ENCODE data around the gene MRPS35. TPM values are rescaled to one million over a fixed set of nuclear protein-coding genes. Genes with fewer than 3 reads are reported as not detected.

The MRPS35 gene
- total RNA-seq, 1 experiment from 2014 or later: 43.5 TPM

DNA sequence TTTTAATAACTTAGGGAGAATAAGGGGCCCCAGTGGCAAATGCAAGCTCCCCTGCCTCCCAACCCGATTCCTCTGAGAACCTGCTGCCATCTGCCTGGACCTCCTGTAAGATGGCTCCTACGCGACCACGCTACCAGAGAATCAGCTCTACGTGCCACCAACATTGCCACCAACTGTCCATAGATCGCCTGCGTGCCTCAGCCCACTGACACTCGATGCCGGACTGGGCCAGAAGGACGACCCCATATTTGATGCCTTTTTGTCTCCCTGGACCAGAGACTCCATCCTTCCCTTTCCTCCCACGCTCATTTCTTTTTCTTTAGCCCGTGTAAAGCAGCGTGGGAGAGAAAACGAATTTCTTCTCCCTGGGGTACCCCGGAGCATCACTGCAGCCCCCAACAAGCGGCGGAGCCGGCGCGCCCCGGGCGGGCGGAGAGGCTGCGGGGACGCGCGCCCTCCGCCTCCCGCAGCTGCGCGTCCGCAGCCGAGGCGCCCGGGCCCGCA lies 68.8 kb downstream of the MRPS35 start (continued):
- no peak for TF ChIP-seq MLX (CRISPR knock-in tag; IDR thresholded peaks at IDR 0.05)
- no peak for TF ChIP-seq TCF7 (CRISPR knock-in tag; IDR thresholded peaks at IDR 0.05; ENCODE audit: low read depth)
- 0 out of 2 replicates have a peak, but pooled peaks have one; percentile 8 for TF ChIP-seq MAX (CRISPR knock-in tag; IDR thresholded peaks at IDR 0.05)
- no peak for TF ChIP-seq FOXP4 (CRISPR knock-in tag; IDR thresholded peaks at IDR 0.05)
- TF ChIP-seq NR3C1 (CRISPR knock-in tag; conservative IDR thresholded peaks at IDR 0.05; ENCODE audit: low read depth): no peak
- TF ChIP-seq, protein P1, sequence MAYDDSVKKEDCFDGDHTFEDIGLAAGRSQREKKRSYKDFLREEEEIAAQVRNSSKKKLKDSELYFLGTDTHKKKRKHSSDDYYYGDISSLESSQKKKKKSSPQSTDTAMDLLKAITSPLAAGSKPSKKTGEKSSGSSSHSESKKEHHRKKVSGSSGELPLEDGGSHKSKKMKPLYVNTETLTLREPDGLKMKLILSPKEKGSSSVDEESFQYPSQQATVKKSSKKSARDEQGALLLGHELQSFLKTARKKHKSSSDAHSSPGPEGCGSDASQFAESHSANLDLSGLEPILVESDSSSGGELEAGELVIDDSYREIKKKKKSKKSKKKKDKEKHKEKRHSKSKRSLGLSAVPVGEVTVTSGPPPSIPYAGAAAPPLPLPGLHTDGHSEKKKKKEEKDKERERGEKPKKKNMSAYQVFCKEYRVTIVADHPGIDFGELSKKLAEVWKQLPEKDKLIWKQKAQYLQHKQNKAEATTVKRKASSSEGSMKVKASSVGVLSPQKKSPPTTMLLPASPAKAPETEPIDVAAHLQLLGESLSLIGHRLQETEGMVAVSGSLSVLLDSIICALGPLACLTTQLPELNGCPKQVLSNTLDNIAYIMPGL (CRISPR knock-in tag; IDR thresholded peaks at IDR 0.05): no peak
- TF ChIP-seq E2F1 (CRISPR knock-in tag; IDR thresholded peaks at IDR 0.05): no peak
- TF ChIP-seq ZNF423 (CRISPR knock-in tag; IDR thresholded peaks at IDR 0.05): 0 out of 2 replicates have a peak, but pooled peaks have one; percentile 31
- TF ChIP-seq, protein P2, sequence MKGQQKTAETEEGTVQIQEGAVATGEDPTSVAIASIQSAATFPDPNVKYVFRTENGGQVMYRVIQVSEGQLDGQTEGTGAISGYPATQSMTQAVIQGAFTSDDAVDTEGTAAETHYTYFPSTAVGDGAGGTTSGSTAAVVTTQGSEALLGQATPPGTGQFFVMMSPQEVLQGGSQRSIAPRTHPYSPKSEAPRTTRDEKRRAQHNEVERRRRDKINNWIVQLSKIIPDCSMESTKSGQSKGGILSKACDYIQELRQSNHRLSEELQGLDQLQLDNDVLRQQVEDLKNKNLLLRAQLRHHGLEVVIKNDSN (CRISPR knock-in tag; IDR thresholded peaks at IDR 0.05): no peak
- no peak for TF ChIP-seq TEAD4 (CRISPR knock-in tag; IDR thresholded peaks at IDR 0.05)
- TF ChIP-seq SOX15 (CRISPR knock-in tag; IDR thresholded peaks at IDR 0.05): no peak
- no peak for TF ChIP-seq ELF4 (CRISPR knock-in tag; IDR thresholded peaks at IDR 0.05; ENCODE audit: low read depth)
- no peak for TF ChIP-seq ZNF138 (CRISPR knock-in tag; conservative IDR thresholded peaks at IDR 0.05)
- peak; percentile 30; the same call in 1 of the 2 replicates for TF ChIP-seq FOXK1 (CRISPR knock-in tag; IDR thresholded peaks at IDR 0.05)
- TF ChIP-seq, protein P3, sequence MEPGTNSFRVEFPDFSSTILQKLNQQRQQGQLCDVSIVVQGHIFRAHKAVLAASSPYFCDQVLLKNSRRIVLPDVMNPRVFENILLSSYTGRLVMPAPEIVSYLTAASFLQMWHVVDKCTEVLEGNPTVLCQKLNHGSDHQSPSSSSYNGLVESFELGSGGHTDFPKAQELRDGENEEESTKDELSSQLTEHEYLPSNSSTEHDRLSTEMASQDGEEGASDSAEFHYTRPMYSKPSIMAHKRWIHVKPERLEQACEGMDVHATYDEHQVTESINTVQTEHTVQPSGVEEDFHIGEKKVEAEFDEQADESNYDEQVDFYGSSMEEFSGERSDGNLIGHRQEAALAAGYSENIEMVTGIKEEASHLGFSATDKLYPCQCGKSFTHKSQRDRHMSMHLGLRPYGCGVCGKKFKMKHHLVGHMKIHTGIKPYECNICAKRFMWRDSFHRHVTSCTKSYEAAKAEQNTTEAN (CRISPR knock-in tag; IDR thresholded peaks at IDR 0.05): no peak

GRCh38 chr12:27779920-27780611 lies 69.4 kb downstream of the MRPS35 start, which contains the start of the genes KLHL42 and MANSC4:
Gene KLHL42 (plus strand): TSS chr12:27780233. CDS start chr12:27780331, 98 bp downstream.
Gene MANSC4 (minus strand): TSS chr12:27780236. CDS start chr12:27771276, 8,960 bp downstream.
- Mint-ChIP-seq H3K9me3 (no peaks in the 10 kb centered on the region), H3K36me3 (peaks cover 16% of the 10 kb centered on the region), H3K4me1 (peaks cover 40% of the 10 kb centered on the region), H3K4me3 (peak within 1 kb of the TSS; percentile 76), H3K27ac (peak within 1 kb of the TSS; percentile 80), H3K27me3 (ENCODE audit: low read depth) (no peaks in the 10 kb centered on the region; the same call in 1 of the 2 replicates)
- CTCF ChIA-PET: interaction anchor here (1.3 to 1.5 kb wide), 3 partner anchors 8 to 161 kb away, joined by 3 to 5 read pairs (median 4); no protein-coding TSS in a partner anchor
- DNase-seq (ENCODE audit: low spot score) (peak; percentile 81), ATAC-seq (peak; percentile 68)
- POLR2A ChIA-PET: interaction anchor here (0.5 to 1.1 kb wide), 2 partner anchors 16 to 126 kb away, joined by 3 read pairs; no protein-coding TSS in a partner anchor
- no peak for TF ChIP-seq CBFB (CRISPR knock-in tag; IDR thresholded peaks at IDR 0.05; ENCODE audit: low read depth)
- TF ChIP-seq, protein P2 (CRISPR knock-in tag; IDR thresholded peaks at IDR 0.05): no peak
- no peak; the same call in 1 of the 2 replicates for TF ChIP-seq ZNF423 (CRISPR knock-in tag; IDR thresholded peaks at IDR 0.05)
- no peak for TF ChIP-seq ZSCAN18 (CRISPR knock-in tag; IDR thresholded peaks at IDR 0.05)
- TF ChIP-seq ZBTB21 (CRISPR knock-in tag; IDR thresholded peaks at IDR 0.05; ENCODE audit: borderline replicate concordance): no peak
- TF ChIP-seq, protein P4, sequence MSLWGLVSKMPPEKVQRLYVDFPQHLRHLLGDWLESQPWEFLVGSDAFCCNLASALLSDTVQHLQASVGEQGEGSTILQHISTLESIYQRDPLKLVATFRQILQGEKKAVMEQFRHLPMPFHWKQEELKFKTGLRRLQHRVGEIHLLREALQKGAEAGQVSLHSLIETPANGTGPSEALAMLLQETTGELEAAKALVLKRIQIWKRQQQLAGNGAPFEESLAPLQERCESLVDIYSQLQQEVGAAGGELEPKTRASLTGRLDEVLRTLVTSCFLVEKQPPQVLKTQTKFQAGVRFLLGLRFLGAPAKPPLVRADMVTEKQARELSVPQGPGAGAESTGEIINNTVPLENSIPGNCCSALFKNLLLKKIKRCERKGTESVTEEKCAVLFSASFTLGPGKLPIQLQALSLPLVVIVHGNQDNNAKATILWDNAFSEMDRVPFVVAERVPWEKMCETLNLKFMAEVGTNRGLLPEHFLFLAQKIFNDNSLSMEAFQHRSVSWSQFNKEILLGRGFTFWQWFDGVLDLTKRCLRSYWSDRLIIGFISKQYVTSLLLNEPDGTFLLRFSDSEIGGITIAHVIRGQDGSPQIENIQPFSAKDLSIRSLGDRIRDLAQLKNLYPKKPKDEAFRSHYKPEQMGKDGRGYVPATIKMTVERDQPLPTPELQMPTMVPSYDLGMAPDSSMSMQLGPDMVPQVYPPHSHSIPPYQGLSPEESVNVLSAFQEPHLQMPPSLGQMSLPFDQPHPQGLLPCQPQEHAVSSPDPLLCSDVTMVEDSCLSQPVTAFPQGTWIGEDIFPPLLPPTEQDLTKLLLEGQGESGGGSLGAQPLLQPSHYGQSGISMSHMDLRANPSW (CRISPR knock-in tag; conservative IDR thresholded peaks at IDR 0.05; ENCODE audit: low read depth): no peak
- no peak for TF ChIP-seq FOXK1 (CRISPR knock-in tag; IDR thresholded peaks at IDR 0.05)

All from WTC11 (cell line).